ENCODE results near the gene ANP32E. TPM values are rescaled to one million over a fixed set of nuclear protein-coding genes. Genes with fewer than 3 reads are reported as not detected.
A peak's percentile ranks its signal among the peaks of the same experiment; 100 is the strongest.

The ANP32E gene
- total RNA-seq, 1 donor = 13.8 TPM

DNA sequence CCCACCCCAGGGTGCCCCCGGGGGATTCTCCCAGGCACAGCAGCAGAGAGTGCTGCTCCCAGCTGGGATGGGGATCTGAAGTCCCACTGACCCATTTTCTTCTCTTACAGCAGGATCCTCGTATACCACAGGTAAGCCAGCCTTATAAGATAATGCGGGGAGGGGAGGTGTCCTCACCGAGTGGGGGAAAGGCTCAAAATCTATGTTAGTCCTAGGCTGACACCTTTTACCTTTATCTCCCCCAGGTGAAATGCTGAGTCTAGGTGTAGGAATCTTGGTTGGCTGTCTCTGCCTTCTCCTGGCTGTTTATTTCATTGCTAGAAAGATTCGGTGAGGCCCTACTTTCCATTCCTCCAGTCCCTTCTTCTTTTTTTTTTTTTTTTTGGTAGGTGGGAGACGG is 27.6 kb upstream of the ANP32E start:
- no peak overlapping the region for H2AFZ ChIP-seq (ENCODE audit: low read length)
- peak; percentile 19 for DNase-seq (ENCODE audit: insufficient read length, low spot score, missing footprints)

DNA sequence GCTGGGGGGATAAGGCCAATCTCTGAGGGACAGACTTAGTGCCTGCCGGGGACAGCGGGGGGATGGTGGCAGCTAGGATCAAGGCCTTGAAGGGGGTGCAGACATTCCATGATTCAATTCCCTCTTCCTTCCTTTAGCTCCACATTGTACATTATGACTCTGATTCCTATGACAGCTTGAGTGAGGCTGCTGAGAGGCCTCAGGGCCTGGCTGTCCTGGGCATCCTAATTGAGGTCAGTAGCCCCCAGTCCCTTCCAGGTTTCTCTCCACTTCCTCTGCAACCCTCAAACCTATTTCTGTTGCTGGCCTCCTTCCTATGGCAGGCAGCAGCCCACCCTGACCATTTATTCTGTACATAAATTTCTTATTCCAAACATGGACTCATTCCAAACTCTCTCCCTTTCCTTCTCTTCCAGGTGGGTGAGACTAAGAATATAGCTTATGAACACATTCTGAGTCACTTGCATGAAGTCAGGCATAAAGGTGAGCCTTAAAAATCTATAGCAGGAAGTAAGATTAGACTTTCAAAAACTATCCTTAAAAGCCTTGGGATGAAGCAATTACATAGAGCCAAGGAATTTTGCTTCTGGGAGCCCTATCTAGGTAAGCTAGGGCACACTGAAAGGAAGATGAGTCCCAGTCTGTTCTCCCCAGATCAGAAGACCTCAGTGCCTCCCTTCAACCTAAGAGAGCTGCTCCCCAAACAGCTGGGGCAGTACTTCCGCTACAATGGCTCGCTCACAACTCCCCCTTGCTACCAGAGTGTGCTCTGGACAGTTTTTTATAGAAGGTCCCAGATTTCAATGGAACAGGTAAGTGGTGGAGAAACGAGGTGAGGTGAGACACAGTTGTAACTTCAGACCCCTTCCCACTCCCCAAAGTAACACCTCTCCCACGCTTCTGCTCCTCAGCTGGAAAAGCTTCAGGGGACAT is 26.7 kb upstream of the ANP32E start:
- Histone ChIP-seq H3K36me3 (ENCODE audit: insufficient read depth, low read length) (peaks cover 22% of the 10 kb centered on the region), H3K4me2 (ENCODE audit: insufficient read depth, low read length) (no peak overlapping the region), H3K4me1 (ENCODE audit: insufficient read depth, low read length) (peaks cover 11% of the 10 kb centered on the region), H3K9me3 (ENCODE audit: low read depth, low read length) (no peaks in the 10 kb centered on the region), H3K79me2 (ENCODE audit: insufficient read depth, low read length) (peaks cover 16% of the 10 kb centered on the region), H3K4me3 (ENCODE audit: insufficient read depth, low read length) (no peak overlapping the region), H3K27me3 (ENCODE audit: insufficient read depth, low read length) (peaks cover 28% of the 10 kb centered on the region), H4K20me1 (ENCODE audit: insufficient read depth, low read length) (no peaks in the 10 kb centered on the region), H3K27ac (ENCODE audit: low read depth, low read length) (no peak overlapping the region), H2AFZ (ENCODE audit: low read length) (no peak overlapping the region)
- peak; percentile 57 for DNase-seq (ENCODE audit: insufficient read length, low spot score, missing footprints)
- TF ChIP-seq, protein P1, sequence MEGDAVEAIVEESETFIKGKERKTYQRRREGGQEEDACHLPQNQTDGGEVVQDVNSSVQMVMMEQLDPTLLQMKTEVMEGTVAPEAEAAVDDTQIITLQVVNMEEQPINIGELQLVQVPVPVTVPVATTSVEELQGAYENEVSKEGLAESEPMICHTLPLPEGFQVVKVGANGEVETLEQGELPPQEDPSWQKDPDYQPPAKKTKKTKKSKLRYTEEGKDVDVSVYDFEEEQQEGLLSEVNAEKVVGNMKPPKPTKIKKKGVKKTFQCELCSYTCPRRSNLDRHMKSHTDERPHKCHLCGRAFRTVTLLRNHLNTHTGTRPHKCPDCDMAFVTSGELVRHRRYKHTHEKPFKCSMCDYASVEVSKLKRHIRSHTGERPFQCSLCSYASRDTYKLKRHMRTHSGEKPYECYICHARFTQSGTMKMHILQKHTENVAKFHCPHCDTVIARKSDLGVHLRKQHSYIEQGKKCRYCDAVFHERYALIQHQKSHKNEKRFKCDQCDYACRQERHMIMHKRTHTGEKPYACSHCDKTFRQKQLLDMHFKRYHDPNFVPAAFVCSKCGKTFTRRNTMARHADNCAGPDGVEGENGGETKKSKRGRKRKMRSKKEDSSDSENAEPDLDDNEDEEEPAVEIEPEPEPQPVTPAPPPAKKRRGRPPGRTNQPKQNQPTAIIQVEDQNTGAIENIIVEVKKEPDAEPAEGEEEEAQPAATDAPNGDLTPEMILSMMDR (IDR thresholded peaks at IDR 0.05; ENCODE audit: extremely low read depth, low read depth, low read length) = no peak

More for the DNA sequence above, 27.6 kb upstream of the ANP32E start:
- no peak overlapping the region for H3K4me3 ChIP-seq (ENCODE audit: insufficient read depth, low read length)
- H3K27me3 ChIP-seq (ENCODE audit: insufficient read depth, low read length) = peaks cover 19% of the 10 kb centered on the region
- no peak overlapping the region for H3K27ac ChIP-seq (ENCODE audit: low read depth, low read length)
- peaks cover 25% of the 10 kb centered on the region for H3K79me2 ChIP-seq (ENCODE audit: insufficient read depth, low read length)
- no peaks in the 10 kb centered on the region for H3K9me3 ChIP-seq (ENCODE audit: low read depth, low read length)
- H4K20me1 ChIP-seq (ENCODE audit: insufficient read depth, low read length) = no peaks in the 10 kb centered on the region
- H3K4me1 ChIP-seq (ENCODE audit: insufficient read depth, low read length) = peaks cover 15% of the 10 kb centered on the region
- TF ChIP-seq, protein P1 (IDR thresholded peaks at IDR 0.05; ENCODE audit: extremely low read depth, low read depth, low read length) = no peak
- H3K4me2 ChIP-seq (ENCODE audit: insufficient read depth, low read length) = no peak overlapping the region
- H3K36me3 ChIP-seq (ENCODE audit: insufficient read depth, low read length) = peaks cover 22% of the 10 kb centered on the region

DNA sequence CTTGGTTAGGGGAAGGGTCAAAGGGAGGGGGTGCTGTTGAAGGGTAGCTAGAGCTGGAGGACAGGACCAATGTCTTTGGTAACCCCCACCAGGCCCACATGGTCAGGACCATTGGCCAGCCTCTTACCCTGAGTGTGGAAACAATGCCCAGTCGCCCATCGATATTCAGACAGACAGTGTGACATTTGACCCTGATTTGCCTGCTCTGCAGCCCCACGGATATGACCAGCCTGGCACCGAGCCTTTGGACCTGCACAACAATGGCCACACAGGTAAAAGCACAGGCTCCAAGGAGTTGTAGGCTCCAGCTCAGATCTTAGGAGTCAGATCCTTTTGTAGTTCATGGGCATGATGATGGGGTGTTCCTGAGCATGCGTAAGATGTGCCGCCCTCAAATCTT is 25.5 kb upstream of the ANP32E start:
- TF ChIP-seq, protein P1 (IDR thresholded peaks at IDR 0.05; ENCODE audit: extremely low read depth, low read depth, low read length) = no peak
- peaks cover 30% of the 10 kb centered on the region for H3K27me3 ChIP-seq (ENCODE audit: insufficient read depth, low read length)
- H3K27ac ChIP-seq (ENCODE audit: low read depth, low read length) = no peak overlapping the region
- H2AFZ ChIP-seq (ENCODE audit: low read length) = no peak overlapping the region
- no peaks in the 10 kb centered on the region for H4K20me1 ChIP-seq (ENCODE audit: insufficient read depth, low read length)
- peaks cover 15% of the 10 kb centered on the region for H3K36me3 ChIP-seq (ENCODE audit: insufficient read depth, low read length)
- peaks cover 10% of the 10 kb centered on the region for H3K4me1 ChIP-seq (ENCODE audit: insufficient read depth, low read length)
- no peaks in the 10 kb centered on the region for H3K9me3 ChIP-seq (ENCODE audit: low read depth, low read length)
- no peak overlapping the region for H3K4me2 ChIP-seq (ENCODE audit: insufficient read depth, low read length)
- peaks cover 3% of the 10 kb centered on the region for H3K79me2 ChIP-seq (ENCODE audit: insufficient read depth, low read length)
- no peak overlapping the region for H3K4me3 ChIP-seq (ENCODE audit: insufficient read depth, low read length)
- no peak for DNase-seq (ENCODE audit: insufficient read length, low spot score, missing footprints)

All from osteoblast (primary cell).